HEK293T (cell line): ENCODE measurements around the gene ECI2.

Source experiments
- BHLHE40 ChIP-seq: fragments of 450-650 bp; IDR thresholded peaks from 2 replicates; pipeline ENCODE4 v1.6.1; 2016; ENCODE audit warnings: mild to moderate bottlenecking, moderate library complexity, borderline replicate concordance
- FOXA1 ChIP-seq: fragments of 450-650 bp; IDR thresholded peaks from 2 replicates; pipeline ENCODE4 v1.6.1; 2016; ENCODE audit warnings: mild to moderate bottlenecking
- FOXK2 ChIP-seq: fragments of 450-650 bp; IDR thresholded peaks from 2 replicates; pipeline ENCODE4 v1.6.1; 2016; ENCODE audit warnings: mild to moderate bottlenecking
- FOXM1 ChIP-seq: fragments of 450-650 bp; IDR thresholded peaks from 2 replicates; pipeline ENCODE4 v1.6.1; 2017; ENCODE audit warnings: mild to moderate bottlenecking, borderline replicate concordance
- TARDBP ChIP-seq: fragments of 450-650 bp; IDR thresholded peaks from 2 replicates; pipeline ENCODE4 v1.6.1; 2016
- TF ChIP-seq, protein P1 (sequence below): fragments of 450-650 bp; IDR thresholded peaks from 2 replicates; pipeline ENCODE4 v1.6.1; 2016

- no peak for TF ChIP-seq BHLHE40
- TF ChIP-seq, protein P1, sequence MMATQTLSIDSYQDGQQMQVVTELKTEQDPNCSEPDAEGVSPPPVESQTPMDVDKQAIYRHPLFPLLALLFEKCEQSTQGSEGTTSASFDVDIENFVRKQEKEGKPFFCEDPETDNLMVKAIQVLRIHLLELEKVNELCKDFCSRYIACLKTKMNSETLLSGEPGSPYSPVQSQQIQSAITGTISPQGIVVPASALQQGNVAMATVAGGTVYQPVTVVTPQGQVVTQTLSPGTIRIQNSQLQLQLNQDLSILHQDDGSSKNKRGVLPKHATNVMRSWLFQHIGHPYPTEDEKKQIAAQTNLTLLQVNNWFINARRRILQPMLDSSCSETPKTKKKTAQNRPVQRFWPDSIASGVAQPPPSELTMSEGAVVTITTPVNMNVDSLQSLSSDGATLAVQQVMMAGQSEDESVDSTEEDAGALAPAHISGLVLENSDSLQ = no peak
- TF ChIP-seq TARDBP = no peak
- no peak for TF ChIP-seq FOXA1
- TF ChIP-seq FOXK2 = no peak
- TF ChIP-seq FOXM1 = no peak
Observed at GRCh38 chr6:4125500-4125899, 9.9 kb downstream of the ECI2 start.
